Transverse colon (tissue), 4 donors: Measurements from ENCODE around the gene ELAVL2. TPM values are rescaled to one million over a fixed set of nuclear protein-coding genes. Genes with fewer than 3 reads are reported as not detected.

Experiments
- DNase-seq: peaks from one replicate; pipeline ENCODE4 v3.0.0-alpha.2; 2019
- H3K27ac ChIP-seq, 4 donors: fragments of 200-600 bp; sonication (generic); 2 replicates each; pipeline ENCODE4 v1.5.1; 2016 to 2018; ENCODE audit warnings: inconsistent platforms in 4 of 4
- H3K27me3 ChIP-seq: fragments of 200-600 bp; sonication (generic); 2 replicates; pipeline ENCODE4 v1.5.1; 2017; ENCODE audit warnings: inconsistent platforms
- H3K36me3 ChIP-seq, 4 donors: fragments of 200-600 bp; sonication (generic); 2 replicates each; pipeline ENCODE4 v1.5.1; 2017 to 2019; ENCODE audit warnings: inconsistent platforms in 4 of 4
- H3K4me1 ChIP-seq, 4 donors: fragments of 200-600 bp; sonication (generic); 2 replicates each; pipeline ENCODE4 v1.5.1; 2017 to 2020; ENCODE audit warnings: inconsistent platforms in 4 of 4
- H3K4me3 ChIP-seq, 4 donors: fragments of 200-600 bp; sonication (generic); 1 replicate in 1 of 4; 2 replicates in 3 of 4; pipeline versions ENCODE4 v1.5.1 to v1.6.1; 2017 to 2019; ENCODE audit warnings: inconsistent platforms in 4 of 4
- H3K9me3 ChIP-seq, 2 donors: fragments of 200-600 bp; sonication (generic); 2 replicates each; pipeline ENCODE4 v1.5.1; 2017 to 2019; ENCODE audit warnings: inconsistent platforms in 2 of 2
- CTCF ChIP-seq, 5 experiments: fragments of 200-600 bp in 3 of 5; fragments of 450-650 bp in 2 of 5; sonication (generic) in 3 of 5; IDR thresholded peaks; 1 replicate in 2 of 5; 2 replicates in 3 of 5; pipeline ENCODE4 v1.5.1; 2016 to 2017; ENCODE audit warnings: antibody characterized with exemption in 5 of 5, inconsistent platforms in 3 of 5, mild to moderate bottlenecking in 2 of 5, moderate library complexity in 1 of 5
- EP300 ChIP-seq: sonication (generic); formaldehyde crosslinking; IDR thresholded peaks from one replicate; pipeline ENCODE4 v1.6.1; 2017; ENCODE audit warnings: antibody characterized with exemption, low read depth
- POLR2A ChIP-seq: fragments of 450-650 bp; IDR thresholded peaks from one replicate; pipeline ENCODE4 v1.6.1; 2016; ENCODE audit warnings: antibody characterized with exemption, mild to moderate bottlenecking, moderate library complexity
- POLR2AphosphoS5 ChIP-seq, 3 donors: sonication (generic); formaldehyde crosslinking; IDR thresholded peaks; one replicate each; pipeline ENCODE4 v1.6.1; 2016; ENCODE audit warnings: antibody characterized with exemption in 3 of 3
- WGBS, 2 donors: methylation state at CpG; one replicate each; pipeline ENCODE4 v1.1.5; 2018; ENCODE audit warnings: low coverage in 1 of 2; 5-methylcytosine and 5-hydroxymethylcytosine counted together
- in situ Hi-C, 4 donors: fragments of 200-750 bp; cut with MboI; loops; one replicate each; pipeline versions ENCODE4 v1.15.0 to v1.15.1; 2017; ENCODE audit warnings: low sequenced_read_pairs in 3 of 4, low pct_ligation_motif_present in 1 of 4, low pct_unique_long_range_greater_than_20kb in 1 of 4
- intact Hi-C: fragments of 100-400 bp; cut with DNase I; formaldehyde crosslinking; loops from one replicate; pipeline ENCODE4 v1.15.1; 2023; ENCODE audit warnings: low total_unique reads
- total RNA-seq, 4 donors: library from RNA; depleted of rRNA; stranded (reverse); fragments of >200 nt; gene quantifications; one replicate each; pipeline ENCODE4 v1.1.0, GENCODE V29; 2016

ELAVL2 gene
- total RNA-seq, 4 donors from 2014 or later: 0.41 to 2.2 (median 0.60) TPM; not detected in 1

DNA sequence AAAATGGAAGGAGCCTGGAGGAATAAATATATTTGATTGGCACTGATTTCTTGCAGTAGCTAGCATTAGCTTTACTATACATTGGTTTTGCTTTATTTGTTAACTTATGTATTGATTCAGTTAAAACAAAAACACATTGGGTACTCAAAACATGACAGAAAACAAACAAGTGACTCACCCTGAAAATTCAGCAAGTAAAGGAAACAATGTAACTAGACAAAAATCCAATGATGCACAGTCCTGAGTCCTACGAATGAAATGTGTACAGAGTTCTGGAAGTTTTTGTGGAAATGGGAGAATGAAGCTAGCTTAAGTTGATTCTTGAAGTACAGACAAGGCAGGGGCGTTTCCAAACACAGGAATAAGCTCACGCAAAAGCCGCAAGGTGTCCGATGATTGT, 175.0 kb downstream of the ELAVL2 start:
- H3K27me3 ChIP-seq: no peaks in the 10 kb centered on the region
- H3K36me3 ChIP-seq: no peaks in the 10 kb centered on the region
- in situ Hi-C loops (no loop called here), intact Hi-C loops (no loop called here)
- H3K4me1 ChIP-seq: no peaks in the 10 kb centered on the region
- WGBS, 2 donors: 78 to 90% methylated on average over 5 of the region's 5 CpGs
- no peak overlapping the region for H3K27ac ChIP-seq
- DNase-seq: no peak
- no peak overlapping the region for H3K4me3 ChIP-seq
- TF ChIP-seq POLR2AphosphoS5 (IDR thresholded peaks at IDR 0.05) (no peak), CTCF (IDR thresholded peaks at IDR 0.05) (no peak), EP300 (no peak), POLR2A (no peak)
- no peaks in the 10 kb centered on the region for H3K9me3 ChIP-seq

- Histone ChIP-seq H3K36me3 (no peaks in the 10 kb centered on the region), H3K4me1 (no peaks in the 10 kb centered on the region), H3K9me3 (no peaks in the 10 kb centered on the region), H3K27ac (no peak overlapping the region), H3K27me3 (no peaks in the 10 kb centered on the region), H3K4me3 (no peak overlapping the region)
- TF ChIP-seq CTCF (IDR thresholded peaks at IDR 0.05): no peak
- no peak for TF ChIP-seq POLR2A
- TF ChIP-seq EP300: no peak
- TF ChIP-seq POLR2AphosphoS5 (IDR thresholded peaks at IDR 0.05): no peak
- in situ Hi-C loops (no loop called here), intact Hi-C loops (no loop called here)
- 45 to 60% methylated on average over 2 of the region's 2 CpGs for WGBS, 2 donors
- no peak for DNase-seq
Observed at GRCh38 chr9:23648651-23649050, 177.4 kb downstream of the ELAVL2 start.

GRCh38 chr9:23644896-23645295, 181.1 kb downstream of the ELAVL2 start:
- H3K4me1 ChIP-seq: no peaks in the 10 kb centered on the region
- TF ChIP-seq POLR2AphosphoS5 (IDR thresholded peaks at IDR 0.05) (no peak), EP300 (no peak), CTCF (IDR thresholded peaks at IDR 0.05) (no peak), POLR2A (no peak)
- no peaks in the 10 kb centered on the region for H3K27me3 ChIP-seq
- H3K9me3 ChIP-seq: no peaks in the 10 kb centered on the region
- no peak for DNase-seq
- intact Hi-C loops (no loop called here), in situ Hi-C loops (no loop called here)
- no peak overlapping the region for H3K27ac ChIP-seq
- no peaks in the 10 kb centered on the region for H3K36me3 ChIP-seq
- WGBS, 2 donors: 63 to 82% methylated on average over 2 to 4 of the region's 4 CpGs
- H3K4me3 ChIP-seq: no peak overlapping the region

GRCh38 chr9:23644326-23644725, 181.7 kb downstream of the ELAVL2 start:
- Histone ChIP-seq H3K36me3 (no peaks in the 10 kb centered on the region), H3K27me3 (no peaks in the 10 kb centered on the region), H3K27ac (no peak overlapping the region), H3K9me3 (no peaks in the 10 kb centered on the region), H3K4me1 (no peaks in the 10 kb centered on the region), H3K4me3 (no peak overlapping the region)
- TF ChIP-seq POLR2A (no peak), CTCF (IDR thresholded peaks at IDR 0.05) (no peak), EP300 (no peak), POLR2AphosphoS5 (IDR thresholded peaks at IDR 0.05) (no peak)
- 38 to 58% methylated on average over 5 to 6 of the region's 6 CpGs for WGBS, 2 donors
- no peak for DNase-seq
- intact Hi-C loops (no loop called here), in situ Hi-C loops (no loop called here)
